ENCODE measurements around the gene LMAN2L.

The LMAN2L gene

GRCh38 chr2:96692094-96692971 is 47.5 kb downstream of the LMAN2L start:
- no peak for DNase-seq (ENCODE audit: low spot score)
- POLR2A ChIA-PET (ENCODE audit: low non-redundant PET), result no interaction called here
- CTCF ChIA-PET, result interaction anchor here (0.6 to 1.0 kb wide), 2 partner anchors 15 kb away, joined by 3 to 4 read pairs; no protein-coding TSS in a partner anchor
- no peak overlapping the region for H3K27ac ChIP-seq
- no peak for TF ChIP-seq CTCF (conservative IDR thresholded peaks at IDR 0.05; ENCODE audit: low read depth)

- no peak for DNase-seq (ENCODE audit: low spot score)
- CTCF ChIA-PET, result no interaction called here
These were observed 48.7 kb downstream of the LMAN2L start for GRCh38 chr2:96691022-96691612.

GRCh38 chr2:96690306-96691021 is 49.4 kb downstream of the LMAN2L start:
- DNase-seq (ENCODE audit: low spot score), result no peak
- no peak overlapping the region for H3K27ac ChIP-seq
- ChIA-PET POLR2A (ENCODE audit: low non-redundant PET) (interaction anchor here (1.0 kb wide), 1 partner anchor 14 kb away, joined by 4 read pairs; no protein-coding TSS in a partner anchor), CTCF (interaction anchor here (0.6 kb wide), 1 partner anchor 16 kb away, joined by 3 read pairs; no protein-coding TSS in a partner anchor)
- no peak for TF ChIP-seq CTCF (conservative IDR thresholded peaks at IDR 0.05; ENCODE audit: low read depth)

More at GRCh38 chr2:96691022-96691612, 48.7 kb downstream of the LMAN2L start:
- H3K27ac ChIP-seq, result no peak overlapping the region
- POLR2A ChIA-PET (ENCODE audit: low non-redundant PET), result no interaction called here
- TF ChIP-seq CTCF (conservative IDR thresholded peaks at IDR 0.05; ENCODE audit: low read depth), result no peak

- TF ChIP-seq CTCF (conservative IDR thresholded peaks at IDR 0.05; ENCODE audit: low read depth), result no peak
- no peak overlapping the region for H3K27ac ChIP-seq
- DNase-seq (ENCODE audit: low spot score), result no peak
- CTCF ChIA-PET, result interaction anchor here (0.6 to 0.7 kb wide), 2 partner anchors 15 to 76 kb away, joined by 3 to 4 read pairs; no protein-coding TSS in a partner anchor
- POLR2A ChIA-PET (ENCODE audit: low non-redundant PET), result interaction anchor here (1.0 kb wide), 1 partner anchor 13 kb away, joined by 4 read pairs; no protein-coding TSS in a partner anchor
These were observed 50.4 kb downstream of the LMAN2L start for GRCh38 chr2:96689431-96689991.

GRCh38 chr2:96688649-96689430 is 51.0 kb downstream of the LMAN2L start:
- no peak for TF ChIP-seq CTCF (conservative IDR thresholded peaks at IDR 0.05; ENCODE audit: low read depth)
- ChIA-PET POLR2A (ENCODE audit: low non-redundant PET) (no interaction called here), CTCF (interaction anchor here (0.7 kb wide), 1 partner anchor 76 kb away, joined by 4 read pairs; no protein-coding TSS in a partner anchor)
- DNase-seq (ENCODE audit: low spot score), result no peak
- H3K27ac ChIP-seq, result no peak overlapping the region
